ENCODE data around the gene PTP4A2. TPM values are rescaled to one million over a fixed set of nuclear protein-coding genes. Genes with fewer than 3 reads are reported as not detected.

PTP4A2 gene
- total RNA-seq, 4 donors from 2014 or later: 294 to 522 (median 353) TPM

DNA sequence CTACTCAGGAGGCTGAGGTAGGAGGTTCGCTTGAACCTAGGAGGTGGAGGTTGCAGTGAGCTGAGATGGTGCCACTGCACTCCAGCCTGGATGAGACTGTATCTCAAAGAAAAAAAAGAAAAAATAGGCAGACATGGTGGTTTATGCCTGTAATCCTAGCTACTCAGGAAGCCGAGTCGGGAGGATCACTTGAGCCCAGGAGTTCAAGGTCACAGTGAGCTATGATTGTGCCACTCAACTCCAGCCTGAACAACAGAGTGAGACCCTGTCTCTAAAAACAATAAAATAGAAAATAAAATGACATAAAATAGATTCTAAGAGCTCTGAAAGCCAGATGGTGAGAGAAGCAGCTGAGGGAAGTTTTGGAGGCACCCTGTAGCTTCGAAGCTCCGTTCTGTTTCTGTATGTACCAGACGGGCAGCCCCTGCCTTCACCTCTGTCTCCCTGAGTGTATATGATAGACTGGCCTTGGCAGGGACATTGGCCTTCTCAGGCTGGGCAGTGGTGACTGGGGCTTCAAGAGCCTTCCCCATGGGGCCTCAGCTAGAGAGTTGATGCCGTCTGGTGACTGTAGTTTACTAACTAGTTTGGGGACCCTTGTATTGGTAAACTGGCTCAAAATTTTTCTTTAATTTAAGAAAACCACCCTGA, 68.0 kb downstream of the PTP4A2 start:
- intact Hi-C loops (cut with DNase I; ENCODE audit: low total_unique reads) (no loop called here), in situ Hi-C loops (cut with MboI; ENCODE audit: low sequenced_read_pairs in 4 of 4) (no loop called here)
- no peaks in the 10 kb centered on the region for H3K4me1 ChIP-seq
- no peak overlapping the region for H3K27ac ChIP-seq
- ATAC-seq (no peak), DNase-seq (no peak)
- no peak overlapping the region for H3K4me3 ChIP-seq
- H3K27me3 ChIP-seq: no peaks in the 10 kb centered on the region
- TF ChIP-seq, protein P1, sequence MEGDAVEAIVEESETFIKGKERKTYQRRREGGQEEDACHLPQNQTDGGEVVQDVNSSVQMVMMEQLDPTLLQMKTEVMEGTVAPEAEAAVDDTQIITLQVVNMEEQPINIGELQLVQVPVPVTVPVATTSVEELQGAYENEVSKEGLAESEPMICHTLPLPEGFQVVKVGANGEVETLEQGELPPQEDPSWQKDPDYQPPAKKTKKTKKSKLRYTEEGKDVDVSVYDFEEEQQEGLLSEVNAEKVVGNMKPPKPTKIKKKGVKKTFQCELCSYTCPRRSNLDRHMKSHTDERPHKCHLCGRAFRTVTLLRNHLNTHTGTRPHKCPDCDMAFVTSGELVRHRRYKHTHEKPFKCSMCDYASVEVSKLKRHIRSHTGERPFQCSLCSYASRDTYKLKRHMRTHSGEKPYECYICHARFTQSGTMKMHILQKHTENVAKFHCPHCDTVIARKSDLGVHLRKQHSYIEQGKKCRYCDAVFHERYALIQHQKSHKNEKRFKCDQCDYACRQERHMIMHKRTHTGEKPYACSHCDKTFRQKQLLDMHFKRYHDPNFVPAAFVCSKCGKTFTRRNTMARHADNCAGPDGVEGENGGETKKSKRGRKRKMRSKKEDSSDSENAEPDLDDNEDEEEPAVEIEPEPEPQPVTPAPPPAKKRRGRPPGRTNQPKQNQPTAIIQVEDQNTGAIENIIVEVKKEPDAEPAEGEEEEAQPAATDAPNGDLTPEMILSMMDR (IDR thresholded peaks at IDR 0.05 in 4 of 5, conservative IDR thresholded peaks at IDR 0.05 in 1 of 5): no peak
- no peak for TF ChIP-seq POLR2A (IDR thresholded peaks at IDR 0.05)
- no peaks in the 10 kb centered on the region for H3K36me3 ChIP-seq
- no peaks in the 10 kb centered on the region for H3K9me3 ChIP-seq

DNA sequence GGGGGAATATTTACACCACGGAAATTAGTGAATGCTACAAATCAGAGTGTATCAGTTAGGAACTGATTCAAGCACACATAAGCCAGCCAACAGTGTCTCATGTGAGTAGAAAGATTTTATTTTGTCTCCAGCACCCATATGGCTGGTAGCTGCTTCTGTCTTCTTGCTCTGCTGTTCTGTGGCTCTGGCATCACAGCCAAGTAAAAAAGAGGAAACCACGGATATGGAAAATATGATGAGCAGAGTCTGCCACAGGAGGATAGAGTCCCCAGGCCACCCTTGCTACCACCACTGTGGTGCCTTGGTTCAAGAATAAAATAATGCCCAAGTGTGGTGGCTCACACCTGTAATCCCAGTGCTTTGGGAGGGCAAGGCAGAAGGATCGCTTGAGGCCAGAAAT, 68.7 kb downstream of the PTP4A2 start:
- no peaks in the 10 kb centered on the region for H3K4me1 ChIP-seq
- no peaks in the 10 kb centered on the region for H3K36me3 ChIP-seq
- ATAC-seq (no peak), DNase-seq (no peak)
- H3K27ac ChIP-seq: no peak overlapping the region
- no peaks in the 10 kb centered on the region for H3K27me3 ChIP-seq
- TF ChIP-seq, protein P1 (IDR thresholded peaks at IDR 0.05 in 4 of 5, conservative IDR thresholded peaks at IDR 0.05 in 1 of 5): no peak
- TF ChIP-seq POLR2A (IDR thresholded peaks at IDR 0.05): no peak
- H3K4me3 ChIP-seq: no peak overlapping the region
- in situ Hi-C loops (cut with MboI; ENCODE audit: low sequenced_read_pairs in 4 of 4) (no loop called here), intact Hi-C loops (cut with DNase I; ENCODE audit: low total_unique reads) (no loop called here)
- H3K9me3 ChIP-seq: no peaks in the 10 kb centered on the region

DNA sequence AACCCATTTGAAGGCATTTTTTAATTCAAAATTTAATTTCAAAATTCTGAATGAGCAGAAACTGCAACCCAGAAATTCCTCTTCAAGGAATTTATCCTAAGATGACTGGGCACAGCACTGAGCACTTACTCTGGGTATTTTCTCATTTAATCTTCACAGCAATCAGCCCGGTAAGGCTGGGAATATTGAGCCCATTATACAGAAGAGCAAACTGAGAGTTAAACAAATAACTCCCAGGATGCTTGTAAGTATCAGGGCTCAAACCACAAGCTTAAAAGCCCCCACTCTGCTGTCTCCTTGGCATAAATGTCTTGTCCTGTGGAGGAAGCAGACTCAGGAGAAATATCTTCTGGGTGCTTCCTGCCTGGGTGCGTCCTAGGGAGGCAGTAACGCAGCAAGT, 69.3 kb downstream of the PTP4A2 start:
- ATAC-seq: no peak
- H3K27ac ChIP-seq: no peak overlapping the region

DNA sequence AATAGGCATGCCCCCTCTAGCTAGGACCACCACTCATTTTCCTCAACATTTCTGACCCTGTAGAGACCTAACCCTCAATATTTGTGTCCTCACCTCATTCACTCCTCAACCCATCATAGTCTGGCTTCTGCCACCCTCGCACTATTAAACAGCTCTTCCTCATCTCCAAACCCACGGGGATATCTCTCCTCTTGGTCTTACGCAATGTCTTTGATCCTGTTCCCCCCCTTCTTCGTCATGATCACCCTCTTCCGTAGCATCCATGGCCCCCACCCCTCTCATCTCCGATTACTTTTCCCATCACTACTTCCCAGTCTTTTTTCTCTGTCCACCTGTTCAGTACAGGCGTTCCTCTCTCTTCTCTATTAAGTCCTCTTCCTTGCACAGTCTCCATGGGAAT, 70.6 kb downstream of the PTP4A2 start:
- Histone ChIP-seq H3K9me3 (no peaks in the 10 kb centered on the region), H3K4me3 (no peak overlapping the region), H3K27ac (no peak overlapping the region), H3K36me3 (no peaks in the 10 kb centered on the region), H3K27me3 (no peaks in the 10 kb centered on the region), H3K4me1 (no peaks in the 10 kb centered on the region)
- no peak for DNase-seq
- intact Hi-C loops (cut with DNase I; ENCODE audit: low total_unique reads): no loop called here
- TF ChIP-seq, protein P1 (IDR thresholded peaks at IDR 0.05 in 4 of 5, conservative IDR thresholded peaks at IDR 0.05 in 1 of 5): no peak
- TF ChIP-seq POLR2A (IDR thresholded peaks at IDR 0.05): no peak
- ATAC-seq: no peak
- in situ Hi-C loops (cut with MboI; ENCODE audit: low sequenced_read_pairs in 4 of 4): no loop called here

More for the DNA sequence above, 69.3 kb downstream of the PTP4A2 start:
- no peak overlapping the region for H3K4me3 ChIP-seq
- H3K9me3 ChIP-seq: no peaks in the 10 kb centered on the region
- intact Hi-C loops (cut with DNase I; ENCODE audit: low total_unique reads): no loop called here
- no peaks in the 10 kb centered on the region for H3K27me3 ChIP-seq
- no peak for TF ChIP-seq POLR2A (IDR thresholded peaks at IDR 0.05)
- TF ChIP-seq, protein P1 (IDR thresholded peaks at IDR 0.05 in 4 of 5, conservative IDR thresholded peaks at IDR 0.05 in 1 of 5): no peak
- no peaks in the 10 kb centered on the region for H3K36me3 ChIP-seq
- in situ Hi-C loops (cut with MboI; ENCODE audit: low sequenced_read_pairs in 4 of 4): no loop called here
- DNase-seq: no peak
- H3K4me1 ChIP-seq: no peaks in the 10 kb centered on the region
